ENCODE data around the gene SMAD7.

Gene SMAD7

DNA sequence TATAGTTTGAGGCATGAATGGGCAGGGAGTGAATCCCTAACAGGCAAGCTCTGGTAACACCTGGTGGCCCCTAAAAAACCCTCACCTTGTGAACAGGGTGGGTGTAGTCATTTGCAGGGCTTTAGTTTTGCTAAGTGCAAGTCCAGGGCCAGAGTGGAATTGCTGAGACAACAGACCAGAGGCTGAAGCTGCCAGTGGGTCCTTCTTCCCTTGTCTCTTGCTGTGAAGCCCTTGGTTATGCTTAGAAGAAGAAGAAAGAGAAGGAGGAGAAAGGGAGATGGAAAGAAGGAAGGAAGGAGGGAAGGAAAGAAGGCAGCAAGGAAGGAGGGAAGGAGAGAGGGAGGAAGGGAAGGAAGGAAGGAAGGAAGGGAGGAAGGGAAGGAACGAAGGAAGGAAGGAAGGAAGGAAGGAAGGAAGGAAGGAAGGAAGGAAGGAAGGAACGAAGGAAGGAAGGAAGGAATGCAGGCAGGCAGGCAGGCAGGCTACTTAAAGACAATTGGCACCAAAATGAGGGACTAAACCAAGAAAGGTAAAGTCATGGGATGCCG lies 45.8 kb downstream of the SMAD7 start:
- DNase-seq (ENCODE audit: extremely low read depth, insufficient read length) = no peak
- Histone ChIP-seq H3K27me3 (replicated peaks; ENCODE audit: control insufficient read depth, insufficient read depth, low read length) (no peaks in the 10 kb centered on the region), H3K4me3 (replicated peaks; ENCODE audit: low read depth, low read length) (no peak overlapping the region), H3K36me3 (ENCODE audit: control insufficient read depth, insufficient read depth, low read length) (no peaks in the 10 kb centered on the region)
- TF ChIP-seq, protein P1, sequence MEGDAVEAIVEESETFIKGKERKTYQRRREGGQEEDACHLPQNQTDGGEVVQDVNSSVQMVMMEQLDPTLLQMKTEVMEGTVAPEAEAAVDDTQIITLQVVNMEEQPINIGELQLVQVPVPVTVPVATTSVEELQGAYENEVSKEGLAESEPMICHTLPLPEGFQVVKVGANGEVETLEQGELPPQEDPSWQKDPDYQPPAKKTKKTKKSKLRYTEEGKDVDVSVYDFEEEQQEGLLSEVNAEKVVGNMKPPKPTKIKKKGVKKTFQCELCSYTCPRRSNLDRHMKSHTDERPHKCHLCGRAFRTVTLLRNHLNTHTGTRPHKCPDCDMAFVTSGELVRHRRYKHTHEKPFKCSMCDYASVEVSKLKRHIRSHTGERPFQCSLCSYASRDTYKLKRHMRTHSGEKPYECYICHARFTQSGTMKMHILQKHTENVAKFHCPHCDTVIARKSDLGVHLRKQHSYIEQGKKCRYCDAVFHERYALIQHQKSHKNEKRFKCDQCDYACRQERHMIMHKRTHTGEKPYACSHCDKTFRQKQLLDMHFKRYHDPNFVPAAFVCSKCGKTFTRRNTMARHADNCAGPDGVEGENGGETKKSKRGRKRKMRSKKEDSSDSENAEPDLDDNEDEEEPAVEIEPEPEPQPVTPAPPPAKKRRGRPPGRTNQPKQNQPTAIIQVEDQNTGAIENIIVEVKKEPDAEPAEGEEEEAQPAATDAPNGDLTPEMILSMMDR (IDR thresholded peaks at IDR 0.05; ENCODE audit: insufficient read depth, low read length, poor library complexity, severe bottlenecking) = no peak

GRCh38 chr18:48904091-48904490 lies 46.7 kb downstream of the SMAD7 start:
- TF ChIP-seq, protein P1 (IDR thresholded peaks at IDR 0.05; ENCODE audit: insufficient read depth, low read length, poor library complexity, severe bottlenecking) = no peak
- DNase-seq (ENCODE audit: extremely low read depth, insufficient read length) = no peak
- no peak overlapping the region for H3K4me3 ChIP-seq (replicated peaks; ENCODE audit: low read depth, low read length)
- H3K27me3 ChIP-seq (replicated peaks; ENCODE audit: control insufficient read depth, insufficient read depth, low read length) = no peaks in the 10 kb centered on the region
- no peaks in the 10 kb centered on the region for H3K36me3 ChIP-seq (ENCODE audit: control insufficient read depth, insufficient read depth, low read length)

DNA sequence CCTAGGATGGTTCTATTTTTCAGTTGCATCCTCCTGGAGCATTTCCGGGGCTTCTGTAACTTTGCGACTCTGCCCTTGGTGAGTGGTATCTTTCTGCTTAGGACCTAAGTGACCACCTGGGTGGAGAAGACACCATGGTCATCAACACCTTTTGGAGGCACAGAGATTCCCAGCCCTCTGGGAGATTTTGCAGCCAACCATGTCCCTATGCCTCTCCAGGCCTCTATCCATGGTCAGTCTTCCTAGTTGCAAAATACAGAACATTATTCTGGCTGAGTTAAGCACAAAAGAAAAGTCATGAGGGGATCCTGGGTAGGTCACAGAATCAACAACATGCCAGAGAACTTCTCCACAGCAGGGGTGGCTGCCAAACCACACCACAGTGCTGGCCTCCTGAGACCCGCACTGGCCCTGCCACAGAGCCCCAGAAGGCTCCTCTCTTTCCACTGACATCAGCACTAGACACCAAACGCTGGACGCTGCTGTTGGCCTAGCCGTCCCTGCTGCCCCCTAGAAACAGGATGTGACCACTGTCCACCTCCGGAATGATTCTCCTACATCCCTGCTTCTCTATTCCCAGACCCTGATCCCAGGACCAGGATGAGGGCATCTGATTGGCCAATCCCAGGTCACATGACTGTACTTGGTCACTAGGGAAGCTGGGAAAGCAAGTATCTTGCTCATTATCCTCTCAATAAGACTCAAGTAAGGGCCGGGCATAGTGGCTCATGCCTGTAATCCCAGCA lies 47.7 kb downstream of the SMAD7 start:
- Histone ChIP-seq H3K4me3 (replicated peaks; ENCODE audit: low read depth, low read length) (no peak overlapping the region), H3K36me3 (ENCODE audit: control insufficient read depth, insufficient read depth, low read length) (no peaks in the 10 kb centered on the region), H3K27me3 (replicated peaks; ENCODE audit: control insufficient read depth, insufficient read depth, low read length) (no peaks in the 10 kb centered on the region)
- DNase-seq (ENCODE audit: extremely low read depth, insufficient read length) = no peak
- TF ChIP-seq, protein P1 (IDR thresholded peaks at IDR 0.05; ENCODE audit: insufficient read depth, low read length, poor library complexity, severe bottlenecking) = no peak

DNA sequence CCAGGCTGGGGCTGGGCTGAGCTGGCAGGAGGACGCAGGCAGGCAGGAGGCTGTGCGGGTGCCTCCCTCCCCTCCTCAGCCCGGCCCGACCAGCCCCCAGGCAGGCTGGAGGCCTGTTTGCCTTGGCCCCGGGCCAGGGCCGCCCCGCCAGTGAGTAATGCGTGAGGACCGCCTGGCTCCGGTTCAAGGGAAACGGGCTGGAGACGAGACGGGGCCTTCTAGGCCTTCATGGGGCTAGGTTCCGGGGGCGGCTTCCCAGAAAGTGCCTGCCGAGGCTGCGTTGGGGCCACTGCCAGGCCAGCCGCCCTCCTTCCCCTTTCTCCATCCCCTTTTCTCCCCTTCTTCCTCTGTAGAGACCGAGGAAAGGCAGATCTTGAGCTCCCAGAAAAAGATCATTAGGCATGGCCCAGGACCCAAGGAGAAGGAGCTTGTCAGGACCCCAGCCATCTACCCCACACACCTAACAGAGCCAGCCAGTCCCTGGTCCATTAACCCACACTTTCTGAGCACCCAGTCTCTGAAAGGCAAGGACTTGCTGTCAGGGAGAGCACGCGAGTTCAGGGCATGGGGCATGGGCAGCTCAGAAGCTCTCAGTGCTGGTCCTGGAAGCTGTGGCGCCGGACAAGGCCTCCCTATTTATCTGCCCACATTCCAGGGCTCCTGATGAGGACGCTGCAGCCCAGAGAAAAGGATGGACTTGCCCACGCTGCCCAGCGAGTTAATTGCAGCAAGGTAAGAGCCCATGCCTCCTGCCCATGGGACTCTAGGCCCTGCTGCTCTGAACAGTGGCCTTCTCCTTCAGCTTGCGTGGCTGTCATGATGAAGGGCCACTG lies 48.5 kb downstream of the SMAD7 start:
- no peak for DNase-seq (ENCODE audit: extremely low read depth, insufficient read length)
- Histone ChIP-seq H3K36me3 (ENCODE audit: control insufficient read depth, insufficient read depth, low read length) (no peaks in the 10 kb centered on the region), H3K27me3 (replicated peaks; ENCODE audit: control insufficient read depth, insufficient read depth, low read length) (no peaks in the 10 kb centered on the region), H3K4me3 (replicated peaks; ENCODE audit: low read depth, low read length) (no peak overlapping the region)
- TF ChIP-seq, protein P1 (IDR thresholded peaks at IDR 0.05; ENCODE audit: insufficient read depth, low read length, poor library complexity, severe bottlenecking) = no peak

- H3K36me3 ChIP-seq (ENCODE audit: control insufficient read depth, insufficient read depth, low read length) = no peaks in the 10 kb centered on the region
- no peak for DNase-seq (ENCODE audit: extremely low read depth, insufficient read length)
- H3K27me3 ChIP-seq (replicated peaks; ENCODE audit: control insufficient read depth, insufficient read depth, low read length) = no peaks in the 10 kb centered on the region
- no peak overlapping the region for H3K4me3 ChIP-seq (replicated peaks; ENCODE audit: low read depth, low read length)
- TF ChIP-seq, protein P1 (IDR thresholded peaks at IDR 0.05; ENCODE audit: insufficient read depth, low read length, poor library complexity, severe bottlenecking) = no peak
Measured at GRCh38 chr18:48901145-48902022, 49.4 kb downstream of the SMAD7 start.

All from GM06990 (cell line).